Esophagus (tissue), 2 donors: ENCODE data around the gene PDLIM3. TPM values are rescaled to one million over a fixed set of nuclear protein-coding genes. Genes with fewer than 3 reads are reported as not detected.

ENCODE experiments used
- H3K27ac ChIP-seq, 2 donors: one replicate each; pipeline ENCODE4 v1.5.1; 2013; ENCODE audit warnings: low read depth in 2 of 2, mild to moderate bottlenecking in 2 of 2, inconsistent platforms in 1 of 2, low read length in 1 of 2, moderate library complexity in 1 of 2
- H3K27me3 ChIP-seq, 2 donors: one replicate each; pipeline ENCODE4 v1.6.1; 2013; ENCODE audit warnings: low read length in 2 of 2, control low read depth in 1 of 2, mild to moderate bottlenecking in 1 of 2; ENCODE audit not compliant: insufficient read depth in 2 of 2, control insufficient read depth in 1 of 2
- H3K36me3 ChIP-seq, 2 donors: one replicate each; pipeline ENCODE4 v1.6.1; 2013; ENCODE audit warnings: low read length in 1 of 2; ENCODE audit not compliant: control insufficient read depth in 2 of 2, insufficient read depth in 2 of 2
- H3K4me1 ChIP-seq, 2 donors: one replicate each; pipeline ENCODE4 v1.6.1; 2013; ENCODE audit warnings: low read length in 1 of 2; ENCODE audit not compliant: control insufficient read depth in 2 of 2, insufficient read depth in 2 of 2
- H3K4me3 ChIP-seq, 2 donors: one replicate each; pipeline ENCODE4 v1.5.1; 2013; ENCODE audit warnings: low read length in 2 of 2, mild to moderate bottlenecking in 2 of 2, low read depth in 1 of 2, moderate library complexity in 1 of 2
- H3K9me3 ChIP-seq, 2 donors: one replicate each; pipeline ENCODE4 v1.6.1; 2013; ENCODE audit warnings: mild to moderate bottlenecking in 2 of 2, low read depth in 1 of 2, low read length in 1 of 2, moderate library complexity in 1 of 2; ENCODE audit not compliant: control insufficient read depth in 2 of 2, insufficient read depth in 1 of 2
- WGBS, 2 donors: extraction: QIAGEN DNeasy Blood & Tissue Kit; methylation state at CpG; one replicate each; pipeline ENCODE4 v1.1.7; 2013; 5-methylcytosine and 5-hydroxymethylcytosine counted together
- polyA plus RNA-seq, 2 donors: library from polyadenylated mRNA; stranded (reverse); fragments of 200-250 nt; gene quantifications; one replicate each; pipeline ENCODE4 v1.2.3, GENCODE V29; 2013
- donor health status: healthy with polysubstance abuse.
- donor health status: Bipolar disorder and iron deficiency.

PDLIM3 gene
- polyA plus RNA-seq, 2 donors, result 24.2 to 62.8 TPM

- peaks cover 0 to 3% of the 10 kb centered on the region in 2 donors for H3K4me1 ChIP-seq
Observed at GRCh38 chr4:185524888-185525863, 10.1 kb downstream of the PDLIM3 start.

GRCh38 chr4:185523862-185524261 lies 11.4 kb downstream of the PDLIM3 start:
- Histone ChIP-seq H3K9me3 (no peaks in the 10 kb centered on the region), H3K27ac (no peak overlapping the region), H3K27me3 (no peaks in the 10 kb centered on the region), H3K4me3 (no peak overlapping the region), H3K36me3 (peaks cover 0 to 4% of the 10 kb centered on the region in 2 donors), H3K4me1 (peaks cover 0 to 3% of the 10 kb centered on the region in 2 donors)
- WGBS, 2 donors, result 81 to 83% methylated on average over 7 of the region's 7 CpGs

More at GRCh38 chr4:185524888-185525863, 10.1 kb downstream of the PDLIM3 start:
- Histone ChIP-seq H3K27me3 (no peaks in the 10 kb centered on the region), H3K9me3 (no peaks in the 10 kb centered on the region), H3K36me3 (peaks cover 0 to 4% of the 10 kb centered on the region in 2 donors), H3K4me3 (no peak overlapping the region), H3K27ac (no peak overlapping the region)
- WGBS, 2 donors, result 75 to 76% methylated on average over 5 of the region's 5 CpGs

DNA sequence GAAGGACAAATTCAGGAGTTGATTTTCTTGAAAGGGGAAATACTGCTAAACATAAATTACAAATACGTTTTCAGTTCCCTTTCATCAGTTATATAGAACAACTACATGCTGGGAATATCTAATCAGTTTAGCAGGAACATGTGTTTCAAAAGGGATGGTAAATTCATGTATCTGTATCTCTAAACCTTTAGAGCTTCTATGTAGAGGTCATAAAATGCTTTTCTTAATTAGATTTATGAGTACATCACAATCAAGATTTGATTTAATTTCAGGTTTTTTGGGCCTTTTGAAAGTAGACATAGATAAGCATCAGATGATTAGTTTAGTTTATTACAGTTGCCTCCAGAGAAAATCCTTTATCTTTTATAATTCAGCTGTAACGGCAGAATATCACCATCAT lies 12.9 kb downstream of the PDLIM3 start:
- WGBS, 2 donors, result 66% methylated on average over 2 of the region's 2 CpGs; no CpG with 5 or more reads in 1 of the 2 donors
- peaks cover 0 to 4% of the 10 kb centered on the region in 2 donors for H3K36me3 ChIP-seq
- H3K27me3 ChIP-seq, result no peaks in the 10 kb centered on the region
- no peaks in the 10 kb centered on the region for H3K9me3 ChIP-seq
- H3K4me1 ChIP-seq, result peaks cover 0 to 3% of the 10 kb centered on the region in 2 donors
- no peak overlapping the region for H3K4me3 ChIP-seq
- H3K27ac ChIP-seq, result no peak overlapping the region

DNA sequence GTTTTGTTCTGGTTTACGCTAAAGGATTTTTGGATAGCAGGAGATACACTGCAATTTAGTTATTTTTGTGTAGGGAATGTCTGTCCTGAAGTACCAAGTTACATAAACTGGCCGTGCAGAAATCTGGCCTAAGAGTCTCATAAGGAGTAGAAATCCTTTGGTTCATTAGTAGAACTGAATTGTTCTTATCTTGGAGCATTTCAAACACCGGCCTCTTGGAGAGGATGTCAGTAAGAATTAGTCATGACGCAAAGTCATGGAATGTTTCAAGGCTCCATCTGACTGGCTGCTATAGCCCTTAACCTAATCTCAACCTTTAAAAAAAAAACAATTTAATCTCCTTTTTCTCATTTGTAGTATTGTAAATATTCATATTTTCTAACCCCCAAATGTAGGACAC lies 15.2 kb downstream of the PDLIM3 start:
- H3K4me3 ChIP-seq, result no peak overlapping the region
- no peak overlapping the region for H3K27ac ChIP-seq
- peaks cover 0 to 4% of the 10 kb centered on the region in 2 donors for H3K36me3 ChIP-seq
- H3K4me1 ChIP-seq, result peaks cover 0 to 3% of the 10 kb centered on the region in 2 donors
- no peaks in the 10 kb centered on the region for H3K27me3 ChIP-seq
- 78 to 79% methylated on average over 4 of the region's 4 CpGs for WGBS, 2 donors
- H3K9me3 ChIP-seq, result no peaks in the 10 kb centered on the region

- H3K4me3 ChIP-seq, result no peak overlapping the region
- no peaks in the 10 kb centered on the region for H3K9me3 ChIP-seq
- 43 to 53% methylated on average over 1 of the region's 1 CpG for WGBS, 2 donors
- no peaks in the 10 kb centered on the region for H3K36me3 ChIP-seq
- H3K27ac ChIP-seq, result no peak overlapping the region
- H3K4me1 ChIP-seq, result no peaks in the 10 kb centered on the region
- no peaks in the 10 kb centered on the region for H3K27me3 ChIP-seq
Observed at GRCh38 chr4:185518494-185518893, 16.8 kb downstream of the PDLIM3 start.

GRCh38 chr4:185518069-185518468 lies 17.2 kb downstream of the PDLIM3 start:
- H3K27ac ChIP-seq, result no peak overlapping the region
- no peaks in the 10 kb centered on the region for H3K9me3 ChIP-seq
- no peak overlapping the region for H3K4me3 ChIP-seq
- H3K4me1 ChIP-seq, result no peaks in the 10 kb centered on the region
- no peaks in the 10 kb centered on the region for H3K27me3 ChIP-seq
- H3K36me3 ChIP-seq, result no peaks in the 10 kb centered on the region

DNA sequence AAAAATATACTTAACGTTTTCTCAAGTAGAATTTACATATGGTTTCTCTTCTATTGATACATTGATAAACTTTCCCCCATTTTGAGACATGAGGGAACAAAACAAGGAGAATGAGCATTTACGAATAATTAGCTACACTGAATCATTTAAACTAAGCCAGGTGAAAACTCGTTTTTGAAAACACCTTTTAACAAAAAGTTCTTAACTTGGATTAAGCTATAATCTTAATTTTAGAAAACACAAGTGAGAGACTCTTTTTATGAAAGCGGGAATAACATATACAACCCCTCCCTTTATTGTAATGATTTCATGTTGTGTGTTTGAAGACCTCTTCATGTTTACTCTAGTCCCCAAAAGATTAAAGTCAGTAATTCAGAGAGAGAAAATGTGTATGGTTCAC lies 20.1 kb downstream of the PDLIM3 start:
- H3K4me1 ChIP-seq, result no peaks in the 10 kb centered on the region
- 72% methylated on average over 4 of the region's 4 CpGs for WGBS, 2 donors
- no peak overlapping the region for H3K27ac ChIP-seq
- no peaks in the 10 kb centered on the region for H3K27me3 ChIP-seq
- H3K36me3 ChIP-seq, result no peaks in the 10 kb centered on the region
- no peaks in the 10 kb centered on the region for H3K9me3 ChIP-seq
- H3K4me3 ChIP-seq, result no peak overlapping the region

GRCh38 chr4:185514182-185514697 lies 21.1 kb downstream of the PDLIM3 start:
- H3K4me1 ChIP-seq, result no peaks in the 10 kb centered on the region
- WGBS, 2 donors, result 80 to 84% methylated on average over 17 of the region's 17 CpGs
- no peaks in the 10 kb centered on the region for H3K36me3 ChIP-seq
- no peaks in the 10 kb centered on the region for H3K9me3 ChIP-seq
- H3K27me3 ChIP-seq, result no peaks in the 10 kb centered on the region
- H3K27ac ChIP-seq, result no peak overlapping the region
- H3K4me3 ChIP-seq, result no peak overlapping the region

GRCh38 chr4:185513489-185514181 lies 21.7 kb downstream of the PDLIM3 start:
- Histone ChIP-seq H3K27me3 (no peaks in the 10 kb centered on the region), H3K4me3 (no peak overlapping the region), H3K36me3 (no peaks in the 10 kb centered on the region), H3K4me1 (no peaks in the 10 kb centered on the region), H3K9me3 (no peaks in the 10 kb centered on the region), H3K27ac (no peak overlapping the region)
- WGBS, 2 donors, result 43 to 54% methylated on average over 10 of the region's 10 CpGs
